GM19193 (cell line): ENCODE data around the gene KLK13.

Experiments used
- POLR2A ChIP-seq: IDR thresholded peaks from 4 replicates; pipeline ENCODE4 v1.6.1; 2011; ENCODE audit not compliant: insufficient read depth, insufficient read length; ENCODE audit errors: extremely low read depth

Gene KLK13

GRCh38 chr19:51097166-51097738 is 32.4 kb upstream of the KLK13 start:
- no peak for TF ChIP-seq POLR2A

DNA sequence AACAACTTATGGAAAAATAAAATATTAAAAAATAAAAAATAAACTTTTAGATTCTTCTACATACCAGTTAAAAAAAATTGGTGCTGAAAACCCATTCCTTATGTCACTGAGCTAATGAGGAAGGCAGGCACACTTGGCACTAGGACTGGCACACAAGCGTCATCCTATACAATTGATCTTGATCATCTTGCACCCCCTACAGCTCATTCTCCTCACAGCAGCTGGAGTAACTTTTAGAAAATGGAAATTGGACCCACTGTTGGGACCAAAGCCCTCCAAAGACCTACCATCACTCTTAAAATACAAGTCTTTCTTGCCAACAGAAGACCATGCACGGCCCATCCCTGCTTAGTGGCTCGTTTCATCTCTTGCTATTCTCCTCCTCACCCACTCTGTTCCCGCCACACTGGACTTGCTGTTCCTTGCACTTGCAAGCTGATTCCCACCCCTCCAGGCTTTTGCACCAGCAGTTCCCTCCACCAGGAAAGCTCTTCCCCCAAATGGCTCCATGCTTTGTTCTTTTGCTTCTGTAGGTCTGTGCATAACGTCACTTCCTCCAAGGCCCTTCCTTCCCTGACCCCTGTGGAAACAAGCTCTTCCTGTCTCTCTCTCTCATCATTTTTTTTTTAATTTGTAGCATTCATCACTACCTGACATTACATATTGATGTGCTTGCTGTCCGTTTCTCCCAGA is 31.7 kb upstream of the KLK13 start:
- no peak for TF ChIP-seq POLR2A

GRCh38 chr19:51094696-51095279 is 29.9 kb upstream of the KLK13 start:
- no peak for TF ChIP-seq POLR2A

GRCh38 chr19:51093510-51094345 is 28.8 kb upstream of the KLK13 start:
- TF ChIP-seq POLR2A, result no peak

DNA sequence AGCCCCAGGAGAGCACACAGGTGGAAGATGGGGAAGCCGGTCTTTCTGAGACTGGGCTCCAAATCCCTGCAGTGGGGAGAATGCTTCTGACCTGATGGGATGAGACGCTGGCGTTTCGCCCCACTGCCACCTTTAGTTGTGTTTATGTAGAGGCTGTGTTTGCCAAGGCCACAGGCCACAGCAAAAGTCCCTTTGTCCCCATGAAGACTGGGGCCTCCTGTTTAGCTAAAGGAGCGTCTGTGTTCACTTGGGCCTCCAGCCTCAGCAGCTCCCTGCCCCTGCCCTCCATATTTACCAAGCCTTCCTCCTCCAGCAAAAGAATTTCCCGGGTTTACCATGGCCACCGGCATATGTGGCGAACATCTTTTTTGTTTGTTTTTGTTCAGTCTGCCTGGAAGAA is 28.2 kb upstream of the KLK13 start:
- no peak for TF ChIP-seq POLR2A

GRCh38 chr19:51091895-51092873 is 27.3 kb upstream of the KLK13 start:
- TF ChIP-seq POLR2A, result no peak

- TF ChIP-seq POLR2A, result no peak
Observed at GRCh38 chr19:51091126-51091525, 26.2 kb upstream of the KLK13 start.

GRCh38 chr19:51090471-51090870 is 25.6 kb upstream of the KLK13 start:
- TF ChIP-seq POLR2A, result no peak

DNA sequence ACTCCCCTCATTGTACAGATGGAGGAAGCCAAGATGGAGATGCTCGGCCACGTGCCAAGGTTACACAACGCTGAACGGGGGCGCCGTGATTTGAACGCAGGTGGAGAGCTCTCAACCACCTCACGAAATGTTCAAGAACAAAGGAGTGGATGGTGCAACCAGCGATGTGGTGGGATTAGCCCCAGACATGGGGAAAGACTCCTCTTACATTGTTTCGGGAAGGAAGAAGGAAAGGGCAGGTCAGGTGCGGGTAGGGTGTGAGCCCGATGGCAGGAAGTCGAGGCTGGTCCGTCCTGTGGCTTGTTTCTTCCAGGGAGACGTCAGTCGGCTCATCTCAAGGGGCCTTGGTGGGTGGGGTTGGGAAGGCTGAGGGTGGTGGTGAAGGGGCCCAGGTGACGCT is 24.9 kb upstream of the KLK13 start:
- no peak for TF ChIP-seq POLR2A

- TF ChIP-seq POLR2A, result no peak
Observed at GRCh38 chr19:51086153-51086850, 21.4 kb upstream of the KLK13 start.

- TF ChIP-seq POLR2A, result no peak
Observed at GRCh38 chr19:51084505-51084904, 19.6 kb upstream of the KLK13 start.

DNA sequence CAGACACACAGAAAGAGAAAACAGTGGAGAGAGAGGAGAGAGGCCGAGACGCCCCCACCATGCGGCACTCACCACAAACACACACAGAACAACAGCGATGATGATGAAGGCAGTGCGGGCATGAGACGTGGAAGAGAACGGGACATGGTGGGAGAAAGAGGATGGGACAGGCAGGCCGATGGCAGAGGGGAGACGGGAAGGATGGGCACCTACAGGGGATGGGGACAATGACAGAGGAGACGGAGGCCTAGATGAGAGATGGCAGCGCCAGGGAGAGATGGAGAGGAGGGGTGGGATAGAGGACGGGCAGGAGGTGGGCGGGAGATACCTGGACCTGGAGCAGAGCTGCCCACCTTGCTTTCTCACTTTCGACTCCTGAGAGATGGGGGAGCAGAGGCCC is 18.9 kb upstream of the KLK13 start:
- no peak for TF ChIP-seq POLR2A

- TF ChIP-seq POLR2A, result no peak
Observed at GRCh38 chr19:51083181-51083580, 18.3 kb upstream of the KLK13 start.

GRCh38 chr19:51082611-51083010 is 17.7 kb upstream of the KLK13 start, which contains the start of gene KLK14:
Gene KLK14 (minus strand): TSS chr19:51082887. CDS start chr19:51082614, 273 bp downstream.
- no peak for TF ChIP-seq POLR2A

DNA sequence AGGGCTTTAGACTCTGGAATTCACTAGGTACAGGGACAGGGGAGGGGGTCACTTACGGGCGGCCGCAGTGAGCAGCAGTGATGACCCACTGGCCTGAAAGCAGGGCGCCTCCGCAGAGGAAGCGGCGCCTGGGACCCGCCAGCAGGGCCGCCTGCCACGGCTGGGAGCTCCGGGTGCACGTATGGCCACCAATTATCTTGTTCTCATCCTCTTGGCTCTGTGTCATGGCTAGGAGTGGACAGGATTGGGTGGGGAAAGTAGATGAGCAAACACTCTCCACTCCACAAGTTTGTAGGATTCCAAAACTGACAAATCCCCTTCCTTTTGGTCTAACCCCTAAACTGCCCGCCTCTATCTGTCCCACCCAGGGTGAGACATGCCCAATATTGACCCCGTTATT is 16.6 kb upstream of the KLK13 start:
- no peak for TF ChIP-seq POLR2A
